Neural progenitor cell (in vitro differentiated cells): ENCODE data around the gene FBXO10.
"Not testable (repeated sequence)": the region's sequence is repeated elsewhere in the genome, so short reads cannot be mapped to it uniquely, and the experiment has no call there.

ENCODE experiments used
- CTCF ChIP-seq: fragments of 200-600 bp; sonication (generic); IDR thresholded peaks from 2 replicates; pipeline ENCODE4 v1.5.1; 2017; ENCODE audit warnings: antibody characterized with exemption, mild to moderate bottlenecking
- EZH2 ChIP-seq: fragments of 200-600 bp; sonication (generic); IDR thresholded peaks from 2 replicates; pipeline ENCODE4 v1.6.1; 2017; ENCODE audit warnings: antibody characterized with exemption, mild to moderate bottlenecking, moderate library complexity

- not testable (repeated sequence) for TF ChIP-seq EZH2, CTCF
These were observed 25.9 kb upstream of the FBXO10 start for GRCh38 chr9:37602061-37602460.
